HEK293T (cell line): Measurements from ENCODE around the gene STXBP6.

Experiments
- ELF4 ChIP-seq: fragments of 450-650 bp; IDR thresholded peaks from 2 replicates; pipeline ENCODE4 v1.6.1; 2017; ENCODE audit warnings: antibody characterized with exemption
- FOXA1 ChIP-seq: fragments of 450-650 bp; IDR thresholded peaks from 2 replicates; pipeline ENCODE4 v1.6.1; 2016; ENCODE audit warnings: mild to moderate bottlenecking
- LEF1 ChIP-seq: fragments of 450-650 bp; IDR thresholded peaks from 2 replicates; pipeline ENCODE4 v1.6.1; 2017; ENCODE audit warnings: mild to moderate bottlenecking, borderline replicate concordance
- SP1 ChIP-seq: fragments of 450-650 bp; IDR thresholded peaks from 2 replicates; pipeline ENCODE4 v1.6.1; 2017
- ZNF384 ChIP-seq: fragments of 450-650 bp; IDR thresholded peaks from 2 replicates; pipeline ENCODE4 v1.6.1; 2016

GRCh38 chr14:24965578-24965933, 84.4 kb downstream of the STXBP6 start:
- TF ChIP-seq LEF1 (no peak), FOXA1 (no peak), SP1 (no peak), ZNF384 (no peak), ELF4 (no peak)
